GM21447 (cell line): ENCODE results near the gene PPP1R12C.

ENCODE experiments used
- ATAC-seq: cut with Tn5 transposase; IDR thresholded peaks from one replicate; pipeline ENCODE4 v1.9.1; 2021; ENCODE audit not compliant: unreplicated experiment

The PPP1R12C gene

DNA sequence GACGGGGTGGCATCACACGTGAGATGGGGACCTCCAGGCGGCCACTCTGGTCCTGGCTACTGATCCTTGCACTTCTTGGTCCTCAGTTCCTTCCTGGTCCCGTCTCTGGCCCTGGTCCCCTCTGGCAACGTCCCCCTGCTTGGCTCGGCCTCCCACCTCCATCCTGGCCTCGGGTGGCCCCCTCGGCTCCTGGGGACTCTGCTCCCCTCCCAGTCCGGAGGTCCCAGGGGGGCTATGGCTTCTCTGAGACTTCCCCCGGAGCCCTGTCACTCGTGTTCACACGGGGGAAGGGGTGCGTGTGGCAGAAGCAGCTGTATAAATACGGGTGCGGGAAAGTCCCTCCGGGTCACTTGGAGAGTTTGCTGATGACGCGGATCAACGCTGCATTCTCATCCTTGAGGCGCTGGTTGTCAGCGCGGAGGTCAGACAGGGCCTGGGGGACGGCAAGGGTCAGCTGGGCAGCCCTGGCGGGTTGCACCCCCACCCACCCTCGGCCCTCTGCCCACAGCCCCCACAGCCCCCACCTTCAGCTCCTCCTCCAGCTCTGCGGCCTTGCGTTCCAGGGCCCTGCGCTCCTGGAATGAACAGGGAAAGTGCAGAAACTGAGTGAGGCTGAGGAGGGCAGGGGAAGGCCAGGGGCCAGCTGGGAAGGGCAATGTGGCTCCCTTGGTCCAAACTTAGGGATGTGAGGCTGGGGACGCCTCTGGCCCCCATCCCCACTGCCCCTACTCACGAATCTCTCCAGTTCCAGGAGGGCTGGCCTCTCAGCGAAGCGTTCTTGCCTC lies 26.1 kb downstream of the PPP1R12C start:
- ATAC-seq: no peak

DNA sequence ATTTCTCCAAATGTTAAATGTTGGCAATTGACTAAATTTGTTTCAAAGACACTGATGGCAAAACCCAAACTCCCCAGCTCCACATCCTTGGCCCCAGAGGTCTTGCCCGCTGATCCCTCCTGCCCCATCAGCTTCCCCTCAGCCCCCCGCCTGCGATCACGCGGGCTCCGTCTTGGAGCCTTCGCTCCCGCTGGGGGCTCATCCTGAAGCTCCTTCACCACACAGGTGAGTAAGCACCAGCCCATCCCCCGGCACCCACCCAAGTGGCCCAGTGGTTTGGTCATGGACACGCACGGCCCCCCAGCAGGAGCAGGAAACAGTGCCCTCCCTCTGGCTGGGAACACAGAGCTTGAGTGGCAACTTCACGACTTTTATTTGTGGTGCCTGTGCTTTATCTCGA lies 26.9 kb downstream of the PPP1R12C start:
- no peak for ATAC-seq

DNA sequence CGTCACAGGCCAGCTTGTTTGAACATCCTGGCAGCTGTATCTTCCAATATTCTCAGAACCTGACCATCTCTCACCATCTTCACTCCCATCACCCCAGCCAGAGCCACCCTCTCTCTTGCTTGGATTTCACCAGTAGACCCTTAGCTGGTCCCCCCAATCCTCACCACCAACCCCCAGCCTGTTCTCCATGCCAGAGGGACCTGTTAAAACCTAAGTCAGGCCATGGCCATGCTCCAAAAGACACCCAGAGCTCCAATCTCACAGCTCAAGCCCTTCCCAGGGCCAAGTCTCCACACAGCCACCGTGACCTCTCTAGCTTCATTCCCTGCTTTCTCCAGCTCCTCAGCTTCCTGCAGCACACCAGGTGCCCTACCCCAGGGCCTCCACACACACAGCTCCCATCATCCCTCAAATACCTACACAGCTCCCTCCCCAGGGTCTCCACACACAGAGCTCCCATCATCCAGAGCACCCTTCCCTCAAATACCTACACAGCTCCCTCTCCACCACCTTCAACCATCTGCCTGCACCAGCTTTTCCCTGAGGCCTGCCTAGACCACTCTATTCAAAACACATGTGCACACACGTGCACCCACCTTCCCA lies 28.0 kb downstream of the PPP1R12C start:
- ATAC-seq: no peak

DNA sequence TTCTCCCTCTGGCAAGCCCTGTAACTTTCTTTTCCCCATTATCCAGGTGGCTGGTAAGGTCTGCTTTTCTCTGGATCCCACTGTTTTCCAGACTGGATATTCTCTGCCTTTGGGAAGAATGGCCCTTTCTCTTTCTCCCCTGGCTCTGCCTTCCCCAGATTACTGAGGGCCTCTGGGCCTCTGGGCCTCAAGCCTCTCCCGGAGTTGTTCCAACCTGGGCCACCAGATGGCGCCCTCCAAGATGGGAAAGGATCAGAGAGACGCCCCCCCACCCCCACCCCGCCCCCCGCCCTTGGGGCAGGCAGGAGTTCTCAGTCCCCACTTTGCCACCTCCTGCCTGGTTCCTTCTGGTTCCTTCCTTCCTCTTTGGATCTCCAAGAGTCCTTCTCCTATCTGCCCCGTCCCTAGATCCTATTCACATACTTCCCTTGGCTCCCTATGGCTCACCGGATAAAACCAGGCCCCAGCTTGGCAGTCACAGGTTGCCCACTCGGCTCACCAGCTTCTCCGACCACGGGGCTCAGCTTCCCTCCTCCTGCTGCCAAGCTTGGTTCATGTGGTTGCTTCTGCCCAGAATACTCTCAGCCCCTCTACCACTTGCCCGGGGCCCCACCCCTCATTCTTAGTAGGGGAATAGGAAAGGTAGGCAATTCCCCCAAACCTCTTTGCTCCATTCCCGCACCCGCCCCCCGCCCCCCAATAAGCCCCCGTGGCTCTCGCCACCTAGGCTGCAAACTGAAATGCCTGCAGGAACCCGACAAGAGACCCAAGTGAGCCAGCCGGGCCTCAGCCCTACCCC lies 28.7 kb downstream of the PPP1R12C start:
- no peak for ATAC-seq

DNA sequence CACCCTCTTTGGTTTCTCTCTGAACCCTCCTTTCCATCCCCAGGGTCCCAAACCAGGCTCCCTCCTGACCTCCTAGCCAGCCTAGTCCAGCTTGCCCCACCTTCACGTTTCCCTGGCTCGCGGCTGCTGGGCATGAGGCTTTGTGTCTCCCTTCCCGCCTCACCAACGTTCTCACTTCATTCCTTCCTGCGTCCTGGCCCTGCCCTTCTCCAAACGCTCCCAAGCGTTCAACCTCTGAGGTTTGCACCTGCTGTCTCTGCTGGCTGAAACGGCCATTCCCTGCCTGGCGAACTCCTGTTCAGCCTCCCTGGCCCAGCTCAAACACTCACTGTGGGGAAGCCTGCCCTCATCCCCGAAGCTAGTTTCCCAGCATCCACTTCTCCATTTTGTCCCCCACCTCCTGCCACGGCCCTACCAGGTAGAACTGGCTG lies 29.4 kb downstream of the PPP1R12C start:
- ATAC-seq: no peak

DNA sequence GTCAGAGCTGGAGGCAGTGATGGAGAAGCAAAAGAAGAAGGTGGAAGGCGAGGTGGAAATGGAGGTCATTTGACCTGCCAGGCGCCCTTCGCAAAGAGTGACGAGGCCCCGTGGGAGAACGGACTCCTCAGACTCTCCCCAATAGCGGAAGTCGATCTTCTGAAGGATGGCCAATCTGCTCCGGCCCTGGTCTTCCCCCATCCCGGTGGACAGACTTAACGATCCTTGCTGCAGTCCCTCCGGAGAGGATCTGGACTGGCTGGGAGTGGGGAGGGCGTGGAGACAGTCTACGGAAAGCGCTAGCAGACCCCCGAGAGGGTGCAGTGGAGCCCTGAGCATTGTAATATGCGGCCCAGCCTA lies 29.9 kb downstream of the PPP1R12C start:
- no peak for ATAC-seq

DNA sequence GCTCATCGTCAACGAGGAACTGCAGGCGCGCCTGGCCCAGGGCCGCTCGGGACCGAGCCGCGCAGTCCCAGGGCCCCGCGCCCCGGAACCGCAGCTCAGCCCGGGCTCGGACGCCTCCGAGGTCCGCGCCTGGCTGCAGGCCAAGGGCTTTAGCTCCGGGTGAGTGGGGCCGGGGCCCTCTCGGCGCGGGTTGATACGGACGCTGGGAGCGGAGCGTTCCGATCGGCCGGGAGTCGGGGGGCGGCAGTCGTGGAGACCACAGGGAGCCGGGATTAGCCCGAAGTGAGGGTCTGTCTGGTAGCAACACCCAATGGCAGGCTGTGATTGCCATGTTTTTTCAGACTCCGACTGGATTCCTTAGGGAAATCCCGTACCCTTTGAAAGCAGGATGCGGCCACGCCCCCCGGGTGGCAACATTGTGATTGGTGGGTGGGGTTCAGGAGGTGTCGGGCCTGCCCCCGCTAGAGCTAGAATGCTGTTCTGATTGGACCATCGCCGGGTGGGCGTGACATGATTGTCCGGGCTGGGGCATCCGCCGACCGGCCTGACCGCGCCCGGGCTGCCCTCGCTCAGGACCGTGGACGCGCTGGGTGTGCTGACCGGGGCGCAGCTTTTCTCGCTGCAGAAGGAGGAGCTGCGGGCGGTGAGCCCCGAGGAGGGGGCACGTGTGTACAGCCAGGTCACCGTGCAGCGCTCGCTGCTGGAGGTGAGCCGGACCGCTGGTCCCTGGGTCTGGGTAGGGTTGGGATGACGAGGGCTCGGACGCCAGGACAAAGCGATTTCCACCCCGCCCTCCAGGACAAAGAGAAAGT lies 30.5 kb downstream of the PPP1R12C start:
- no peak for ATAC-seq

DNA sequence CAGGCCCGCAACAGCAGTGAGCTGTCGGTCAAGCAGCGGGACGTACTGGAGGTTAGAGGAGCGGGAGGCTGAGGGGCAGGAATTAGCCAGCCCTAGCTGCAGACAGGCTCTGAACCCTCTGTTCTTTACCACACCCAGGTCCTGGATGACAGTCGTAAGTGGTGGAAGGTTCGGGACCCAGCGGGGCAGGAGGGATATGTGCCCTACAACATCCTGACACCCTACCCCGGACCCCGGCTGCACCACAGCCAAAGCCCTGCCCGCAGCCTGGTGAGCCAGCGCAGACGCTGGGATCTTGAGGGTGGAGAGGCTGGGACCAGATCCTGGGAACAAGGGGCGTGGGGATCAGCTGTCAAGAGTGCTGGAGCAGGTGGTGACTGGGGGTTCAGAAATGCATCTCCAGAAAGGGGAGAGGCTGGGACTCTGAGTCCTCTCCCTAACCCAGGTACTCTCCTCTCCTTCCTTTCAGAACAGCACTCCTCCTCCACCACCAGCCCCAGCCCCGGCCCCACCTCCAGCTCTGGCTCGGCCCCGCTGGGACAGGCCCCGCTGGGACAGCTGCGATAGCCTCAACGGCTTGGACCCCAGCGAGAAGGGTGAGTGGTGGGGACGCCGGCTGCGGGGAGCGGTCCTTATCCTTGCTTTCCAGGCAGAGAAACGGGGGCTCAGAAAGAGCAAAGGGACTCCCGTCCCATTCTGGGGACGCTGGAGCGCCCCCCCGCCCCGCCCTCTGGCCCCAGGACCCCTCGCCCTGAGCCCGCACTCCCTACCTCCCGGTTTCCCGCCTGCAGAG lies 31.3 kb downstream of the PPP1R12C start:
- ATAC-seq: no peak

DNA sequence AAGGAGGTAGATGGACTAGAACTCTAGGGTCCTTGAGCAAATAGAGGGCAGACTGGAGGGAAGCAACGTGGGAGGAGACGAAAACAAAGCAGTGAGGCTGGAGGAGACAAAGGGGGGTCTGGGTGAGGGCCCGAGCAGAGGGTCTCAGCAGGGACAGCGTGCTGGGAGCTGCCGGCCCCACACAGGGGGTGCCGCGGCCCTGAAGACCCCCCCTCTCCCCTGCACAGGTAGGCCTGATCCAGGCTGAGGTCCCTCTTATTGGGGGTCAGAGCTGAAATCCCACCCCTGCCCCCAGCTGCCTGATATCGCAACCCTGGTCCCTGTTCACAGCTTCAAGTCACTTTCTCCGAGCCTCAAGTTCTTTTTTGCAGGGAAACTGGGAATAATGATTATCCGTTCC lies 33.0 kb downstream of the PPP1R12C start:
- no peak for ATAC-seq

DNA sequence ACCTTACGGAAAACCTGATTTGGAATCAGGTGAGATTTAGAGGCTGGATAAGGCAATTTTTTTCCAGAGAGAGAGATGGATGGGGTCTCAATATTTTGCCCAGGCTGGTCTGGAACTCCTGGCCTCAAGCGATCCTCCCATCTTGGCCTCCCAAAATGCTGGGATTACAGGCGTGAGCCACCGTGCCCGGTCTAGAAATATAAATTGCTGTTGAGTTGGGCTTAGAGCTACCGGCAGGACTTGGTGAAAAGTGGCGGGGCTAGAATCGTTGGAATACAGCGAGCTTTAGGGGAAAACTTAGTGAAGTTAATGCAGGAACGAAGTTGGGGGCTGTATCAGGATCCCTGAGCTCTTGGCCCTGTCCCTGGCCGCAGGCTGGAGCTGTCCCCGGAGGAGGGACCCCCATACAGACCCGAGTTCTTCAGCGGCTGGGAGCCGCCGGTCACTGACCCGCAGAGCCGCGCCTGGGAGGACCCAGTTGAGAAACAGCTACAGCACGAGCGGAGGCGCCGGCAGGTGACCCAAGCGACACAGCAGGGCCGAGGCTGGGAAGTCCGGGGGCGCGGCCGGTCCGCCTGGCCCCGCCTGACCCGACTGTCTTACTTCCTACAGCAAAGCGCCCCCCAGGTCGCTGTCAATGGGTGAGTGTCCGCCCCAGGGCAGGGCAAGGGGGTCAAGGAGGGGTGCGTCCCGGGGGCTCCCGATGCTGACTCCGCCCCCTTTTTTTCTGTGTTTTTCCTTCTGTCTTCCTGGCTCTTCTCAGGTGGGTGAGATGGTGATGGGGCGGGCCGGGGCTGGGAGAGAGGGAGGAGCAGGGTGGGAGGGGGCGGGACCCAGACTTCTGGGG lies 34.2 kb downstream of the PPP1R12C start:
- ATAC-seq: no peak

DNA sequence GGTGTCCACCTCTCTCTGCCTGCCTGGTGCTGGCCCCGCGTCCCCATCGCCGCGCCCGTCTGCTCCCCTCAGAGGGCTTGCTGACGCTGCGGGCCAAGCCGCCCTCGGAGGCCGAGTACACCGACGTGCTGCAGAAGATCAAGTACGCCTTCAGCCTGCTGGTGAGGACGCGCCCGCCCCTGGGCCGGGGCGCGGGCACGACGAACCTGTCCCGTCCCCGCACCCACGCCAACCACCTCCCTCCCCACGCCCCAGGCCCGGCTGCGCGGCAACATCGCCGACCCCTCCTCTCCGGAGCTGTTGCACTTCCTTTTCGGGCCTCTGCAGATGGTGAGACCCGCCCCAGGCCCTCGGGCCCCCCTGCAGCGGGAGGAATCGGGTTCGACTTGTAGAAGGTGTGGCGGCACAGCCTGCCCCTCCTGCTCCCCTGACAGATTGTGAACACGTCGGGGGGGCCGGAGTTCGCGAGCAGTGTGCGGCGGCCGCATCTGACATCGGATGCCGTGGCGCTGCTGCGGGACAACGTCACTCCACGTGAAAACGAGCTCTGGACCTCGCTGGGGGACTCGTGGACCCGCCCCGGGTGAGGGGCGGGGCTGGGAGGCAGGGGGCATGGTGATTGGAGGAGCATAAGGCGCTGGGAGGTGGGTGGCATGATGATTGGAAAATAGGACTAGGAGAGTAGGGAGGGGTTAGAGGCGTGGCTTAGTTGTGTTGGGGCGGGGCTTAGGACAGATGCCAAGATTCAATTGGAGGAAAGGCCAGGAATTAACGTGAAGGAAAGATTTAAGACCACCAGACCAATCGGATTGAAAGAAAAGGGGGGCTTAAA lies 35.2 kb downstream of the PPP1R12C start:
- no peak for ATAC-seq

DNA sequence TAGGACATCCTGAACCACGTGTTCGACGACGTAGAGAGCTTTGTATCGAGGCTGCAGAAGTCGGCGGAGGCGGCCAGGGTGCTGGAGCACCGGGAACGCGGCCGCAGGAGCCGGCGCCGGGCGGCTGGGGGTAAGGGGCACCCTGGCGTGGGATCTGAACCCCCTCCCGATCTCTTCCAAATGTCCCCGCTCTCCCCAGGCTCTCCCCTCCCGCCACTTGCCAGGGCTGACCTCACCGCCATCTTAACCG lies 35.7 kb downstream of the PPP1R12C start:
- ATAC-seq: no peak

DNA sequence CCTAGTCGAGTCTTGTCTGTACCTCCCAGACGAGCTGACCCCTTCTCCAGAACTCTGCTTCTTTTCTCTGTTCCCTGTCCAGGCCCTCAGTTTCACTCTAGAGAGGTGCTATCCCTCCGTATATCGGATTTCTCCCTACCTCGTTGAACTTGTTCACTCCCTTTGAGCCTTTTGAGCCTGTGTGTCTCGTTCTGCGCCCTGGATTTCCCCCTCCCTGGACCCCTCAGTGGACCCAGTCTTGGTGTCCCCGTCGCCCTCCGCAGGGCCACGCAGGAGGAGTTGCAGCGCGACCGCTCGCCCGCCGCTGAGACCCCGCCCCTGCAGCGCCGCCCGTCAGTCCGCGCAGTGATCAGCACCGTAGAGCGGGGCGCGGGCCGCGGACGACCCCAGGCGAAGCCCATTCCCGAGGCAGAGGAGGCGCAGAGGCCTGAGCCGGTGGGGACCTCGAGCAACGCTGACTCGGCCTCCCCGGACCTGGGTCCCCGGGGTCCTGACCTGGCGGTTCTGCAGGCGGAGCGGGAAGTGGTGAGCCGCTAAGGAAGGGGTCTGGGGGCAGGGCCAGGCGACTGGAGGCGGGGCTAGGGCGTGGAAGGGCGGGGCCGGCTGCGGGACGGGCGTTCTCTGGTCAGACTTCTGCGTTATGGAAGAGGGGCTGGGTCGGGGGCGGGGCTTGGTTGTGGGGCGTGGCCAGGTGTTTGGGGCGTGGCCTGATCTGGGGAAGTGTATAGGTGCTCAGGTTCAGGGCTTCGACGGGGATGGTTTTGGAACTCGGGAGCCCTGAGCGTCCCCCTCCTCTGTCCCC lies 36.3 kb downstream of the PPP1R12C start:
- peak; percentile 71 for ATAC-seq

DNA sequence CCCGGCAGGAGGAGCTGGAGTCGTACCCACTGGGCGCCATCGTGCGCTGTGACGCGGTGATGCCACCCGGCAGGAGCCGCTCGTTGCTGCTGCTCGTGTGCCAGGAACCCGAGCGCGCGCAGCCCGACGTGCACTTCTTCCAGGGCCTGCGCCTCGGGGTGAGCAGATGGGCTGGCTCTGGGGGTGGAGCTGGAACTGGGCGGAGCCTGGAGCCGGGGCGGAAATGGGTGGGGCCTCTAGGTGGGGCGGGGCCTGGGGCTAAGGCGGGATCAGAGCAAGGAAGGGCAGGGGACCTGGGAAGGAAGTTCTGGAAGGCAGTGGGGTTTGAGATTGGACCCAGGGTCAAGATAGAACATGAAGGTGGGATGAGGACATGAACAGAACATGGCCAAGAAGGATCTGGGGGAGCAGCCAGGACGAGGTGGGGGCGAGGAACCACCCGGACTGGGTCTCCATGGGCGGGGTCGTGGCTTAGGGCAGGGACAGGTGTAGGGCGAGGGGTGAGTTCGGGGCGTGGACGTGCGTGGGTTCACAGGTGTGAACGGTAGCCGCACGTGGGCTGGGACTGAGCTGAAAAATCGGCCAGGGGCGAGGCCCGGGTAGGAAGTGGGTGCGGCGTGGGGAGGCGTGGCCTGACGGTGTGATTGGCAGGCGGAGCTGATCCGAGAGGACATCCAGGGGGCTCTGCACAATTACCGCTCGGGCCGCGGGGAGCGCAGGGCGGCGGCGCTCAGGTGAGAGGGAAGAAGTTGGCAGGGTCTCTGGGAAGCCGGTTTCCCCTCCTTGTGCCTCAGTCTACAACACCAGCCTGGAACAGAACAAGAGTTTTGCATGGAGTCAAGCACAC lies 37.1 kb downstream of the PPP1R12C start:
- peak; percentile 45 for ATAC-seq

DNA sequence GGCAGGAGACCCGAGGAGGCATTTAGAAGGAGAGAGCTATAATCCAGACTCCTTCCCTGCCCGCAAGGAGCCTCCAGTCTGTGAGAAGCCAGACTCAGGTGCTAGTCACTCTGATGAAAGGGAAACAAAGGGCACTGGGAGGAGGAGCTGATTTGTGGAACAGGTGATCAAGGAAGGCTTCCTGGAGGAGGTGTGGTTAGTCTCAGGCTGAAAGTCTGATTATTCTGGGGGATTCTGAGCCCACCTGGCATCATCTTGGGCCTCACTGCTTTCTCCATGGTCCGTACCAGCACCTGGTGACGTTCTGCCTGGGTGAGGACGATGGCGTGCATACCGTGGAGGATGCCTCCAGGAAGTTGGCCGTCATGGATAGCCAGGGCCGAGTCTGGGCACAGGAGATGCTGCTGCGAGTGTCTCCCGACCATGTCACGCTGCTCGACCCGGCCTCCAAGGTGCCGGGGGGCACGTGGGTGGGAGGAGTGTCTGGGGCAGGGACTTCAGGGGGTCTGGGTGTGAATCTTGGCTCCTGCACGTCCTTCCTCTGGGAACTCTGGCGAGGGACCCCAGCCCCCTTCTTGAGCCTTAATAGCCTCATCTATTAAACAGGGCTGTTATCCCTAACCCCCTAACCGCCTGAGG lies 37.9 kb downstream of the PPP1R12C start:
- no peak for ATAC-seq

DNA sequence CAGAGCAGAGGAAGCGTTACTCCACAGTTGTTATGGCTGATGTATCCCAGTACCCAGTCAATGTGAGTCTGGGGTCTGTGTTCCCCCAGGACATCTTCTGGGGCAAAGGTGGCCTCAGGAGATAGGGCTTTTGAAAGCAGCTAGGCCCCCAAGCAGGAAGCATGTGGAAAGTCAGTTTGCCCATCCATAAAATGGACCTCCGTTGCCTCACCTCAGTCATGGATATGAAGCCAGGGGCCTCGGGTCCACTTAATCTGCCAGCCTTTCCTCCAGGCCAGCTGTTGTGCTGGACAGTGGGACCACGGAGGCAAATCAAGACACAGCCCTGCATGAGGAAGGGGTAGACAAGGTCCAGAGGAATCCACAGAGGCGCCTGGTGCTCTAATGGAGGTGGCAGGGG lies 38.4 kb downstream of the PPP1R12C start:
- ATAC-seq: no peak

DNA sequence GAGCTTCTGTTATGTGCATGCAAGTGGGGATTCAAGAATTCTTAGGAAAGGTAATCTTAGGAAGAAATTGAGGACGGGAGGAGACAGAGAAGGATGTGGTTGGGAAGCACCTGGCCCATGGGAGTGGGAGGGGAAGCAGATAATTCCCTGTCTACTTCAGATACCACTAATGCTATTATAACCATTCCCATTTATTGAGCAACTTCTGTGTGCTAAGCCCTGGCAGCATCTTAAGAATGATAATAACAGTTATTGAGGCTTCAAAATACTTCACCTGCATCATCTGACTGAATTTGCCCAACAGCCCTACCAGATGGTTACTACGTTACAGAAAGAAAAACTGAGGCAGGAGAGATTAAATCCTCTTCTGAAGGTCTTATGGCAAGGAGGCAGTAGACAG lies 40.3 kb downstream of the PPP1R12C start:
- ATAC-seq: no peak
